H1 (cell line): ENCODE data around the gene OSTN. TPM values are rescaled to one million over a fixed set of nuclear protein-coding genes. Genes with fewer than 3 reads are reported as not detected.

Experiments used
- ASH2L ChIP-seq: fragments of 200-600, 300-600 bp; sonication (generic); IDR thresholded peaks from one replicate; pipeline ENCODE4 v1.7.1; 2017; ENCODE audit warnings: low read length
- CBX5 ChIP-seq: fragments of 300-800, 300-1000 bp; sonication (generic); IDR thresholded peaks from 2 replicates; pipeline ENCODE4 v1.7.1; 2016; ENCODE audit warnings: antibody characterized with exemption, low read length, low read depth
- CBX8 ChIP-seq: fragments of 300-800, 300-1000 bp; sonication (generic); IDR thresholded peaks from 2 replicates; pipeline ENCODE4 v1.7.1; 2016; ENCODE audit warnings: low read depth, low read length, borderline replicate concordance
- CEBPB ChIP-seq: IDR thresholded peaks from 2 replicates; pipeline ENCODE4 v1.6.1; 2012; ENCODE audit warnings: low read depth, low read length
- EP300 ChIP-seq, 2 experiments: IDR thresholded peaks; 1 replicate in 1 of 2; 2 replicates in 1 of 2; pipeline ENCODE4 v1.6.1; 2011 to 2012; ENCODE audit warnings: low read depth in 2 of 2, low read length in 2 of 2, mild to moderate bottlenecking in 2 of 2, borderline replicate concordance in 1 of 2, inconsistent platforms in 1 of 2, moderate library complexity in 1 of 2
- EZH2 ChIP-seq: fragments of 200-600 bp; sonication (generic); IDR thresholded peaks from 2 replicates; pipeline ENCODE4 v1.7.1; 2012; ENCODE audit warnings: low read depth, mild to moderate bottlenecking, moderate library complexity, low read length, inconsistent platforms; ENCODE audit not compliant: severe bottlenecking
- HDAC6 ChIP-seq: IDR thresholded peaks from one replicate; pipeline ENCODE4 v1.7.1; 2012; ENCODE audit warnings: low read depth, mild to moderate bottlenecking, inconsistent platforms, low read length, moderate library complexity
- JUN ChIP-seq: IDR thresholded peaks from 2 replicates; pipeline ENCODE4 v1.6.1; 2011; ENCODE audit warnings: low read depth, mild to moderate bottlenecking, improper control_type of control experiment, low read length
- PHF8 ChIP-seq: fragments of 200-600 bp; sonication (generic); conservative IDR thresholded peaks from 2 replicates; pipeline ENCODE4 v1.7.1; 2012; ENCODE audit warnings: low read depth, mild to moderate bottlenecking, inconsistent platforms, low read length, moderate library complexity
- POLR2A ChIP-seq, 2 experiments: IDR thresholded peaks; 1 replicate in 1 of 2; 2 replicates in 1 of 2; pipeline ENCODE4 v1.6.1; 2011; ENCODE audit warnings: low read depth in 2 of 2, low read length in 2 of 2, mild to moderate bottlenecking in 2 of 2; ENCODE audit errors: control extremely low read depth in 1 of 2
- RFX5 ChIP-seq: IDR thresholded peaks from 2 replicates; pipeline ENCODE4 v1.6.1; 2011; ENCODE audit warnings: low read depth, low read length, improper control_type of control experiment, borderline replicate concordance
- SP2 ChIP-seq: IDR thresholded peaks from 2 replicates; pipeline ENCODE4 v1.6.1; 2012; ENCODE audit warnings: mild to moderate bottlenecking, low read length, inconsistent platforms
- SUZ12 ChIP-seq: fragments of 200-600 bp; sonication (generic); IDR thresholded peaks from 2 replicates; pipeline ENCODE4 v1.6.1; 2012; ENCODE audit warnings: mild to moderate bottlenecking, inconsistent platforms, low read length, moderate library complexity, mixed read lengths
- YY1 ChIP-seq: IDR thresholded peaks from 2 replicates; pipeline ENCODE4 v1.6.1; 2011; ENCODE audit warnings: low read depth, mild to moderate bottlenecking, low read length
- polyA plus RNA-seq, 7 experiments: library from polyadenylated mRNA; depleted of rRNA in 3 of 7; stranded (reverse) in 5 of 7; unstranded in 2 of 7; fragments of >200 nt in 5 of 7; fragments of 200-250 nt in 2 of 7; gene quantifications; 1 replicate in 5 of 7; 2 replicates in 1 of 7; 4 replicates in 1 of 7; pipeline versions ENCODE4 v1.2.1 to v1.2.3, GENCODE V29; 2011 to 2013; ENCODE audit warnings: missing spikeins in 2 of 7, mixed read lengths in 2 of 7
- total RNA-seq: library from RNA; stranded (reverse); fragmentation: NEBNext Ultra II Directional; extraction: Animal tissue kit (Norgen Biotek cat#: 25700); gene quantifications from 2 replicates; pipeline ENCODE4 v1.2.1, GENCODE V29; 2021
- TF ChIP-seq, protein P1 (sequence below): IDR thresholded peaks from 2 replicates; pipeline ENCODE4 v1.6.1; 2012; ENCODE audit warnings: inconsistent platforms
- TF ChIP-seq, protein P2 (sequence below): IDR thresholded peaks from 2 replicates; pipeline ENCODE4 v1.6.1; 2012; ENCODE audit warnings: low read length, inconsistent platforms
- TF ChIP-seq, protein P3 (sequence below), 3 experiments: IDR thresholded peaks; 1 replicate in 2 of 3; 2 replicates in 1 of 3; pipeline versions ENCODE4 v1.5.1 to v1.6.1; 2011; ENCODE audit warnings: low read length in 3 of 3, mild to moderate bottlenecking in 3 of 3, inconsistent platforms in 2 of 3, low read depth in 1 of 3, moderate library complexity in 1 of 3; ENCODE audit not compliant: insufficient read depth in 1 of 3; ENCODE audit errors: control extremely low read depth in 1 of 3

OSTN gene
- total and polyA plus RNA-seq, 2 of the 8 experiments (the other 6 are each of a cell fraction or from before 2014, with no cell fraction given), result not detected

DNA sequence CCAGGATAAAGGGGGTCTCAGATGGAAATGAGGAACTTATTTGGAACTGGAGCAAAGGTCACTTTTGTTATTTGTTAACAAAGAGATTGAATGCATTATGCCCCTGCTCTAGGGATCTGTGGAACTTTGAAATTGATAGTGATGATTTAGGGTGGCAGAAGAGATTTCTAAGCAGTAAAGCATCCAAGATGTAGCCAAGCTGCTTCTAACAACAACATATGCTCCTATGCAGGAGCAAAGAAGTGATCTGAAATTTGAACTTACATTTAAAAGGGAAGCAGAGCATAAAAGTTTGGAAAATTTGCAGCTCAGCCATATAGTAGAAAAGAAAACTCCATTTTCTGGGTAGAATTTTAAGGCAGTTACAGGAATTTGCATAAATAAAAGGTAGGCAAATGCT lies 99.8 kb downstream of the OSTN start (continued):
- TF ChIP-seq, protein P1, sequence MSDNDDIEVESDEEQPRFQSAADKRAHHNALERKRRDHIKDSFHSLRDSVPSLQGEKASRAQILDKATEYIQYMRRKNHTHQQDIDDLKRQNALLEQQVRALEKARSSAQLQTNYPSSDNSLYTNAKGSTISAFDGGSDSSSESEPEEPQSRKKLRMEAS, result no peak
- no peak for TF ChIP-seq JUN
- TF ChIP-seq ASH2L, result no peak
- no peak for TF ChIP-seq CBX8
- no peak for TF ChIP-seq SUZ12
- TF ChIP-seq YY1, result no peak
- TF ChIP-seq, protein P2, sequence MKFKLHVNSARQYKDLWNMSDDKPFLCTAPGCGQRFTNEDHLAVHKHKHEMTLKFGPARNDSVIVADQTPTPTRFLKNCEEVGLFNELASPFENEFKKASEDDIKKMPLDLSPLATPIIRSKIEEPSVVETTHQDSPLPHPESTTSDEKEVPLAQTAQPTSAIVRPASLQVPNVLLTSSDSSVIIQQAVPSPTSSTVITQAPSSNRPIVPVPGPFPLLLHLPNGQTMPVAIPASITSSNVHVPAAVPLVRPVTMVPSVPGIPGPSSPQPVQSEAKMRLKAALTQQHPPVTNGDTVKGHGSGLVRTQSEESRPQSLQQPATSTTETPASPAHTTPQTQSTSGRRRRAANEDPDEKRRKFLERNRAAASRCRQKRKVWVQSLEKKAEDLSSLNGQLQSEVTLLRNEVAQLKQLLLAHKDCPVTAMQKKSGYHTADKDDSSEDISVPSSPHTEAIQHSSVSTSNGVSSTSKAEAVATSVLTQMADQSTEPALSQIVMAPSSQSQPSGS, result no peak
- no peak for TF ChIP-seq POLR2A (IDR thresholded peaks at IDR 0.05; ENCODE audit: control extremely low read depth in 1 of 2, low read depth in 2 of 2, low read length in 2 of 2)
- TF ChIP-seq PHF8, result no peak
- TF ChIP-seq EP300 (IDR thresholded peaks at IDR 0.05; ENCODE audit: borderline replicate concordance in 1 of 2, low read depth in 2 of 2, low read length in 2 of 2), result no peak
- no peak for TF ChIP-seq HDAC6
- TF ChIP-seq RFX5, result no peak
- TF ChIP-seq EZH2, result no peak
- no peak for TF ChIP-seq SP2
- TF ChIP-seq CBX5, result no peak
- no peak for TF ChIP-seq CEBPB
- TF ChIP-seq, protein P3, sequence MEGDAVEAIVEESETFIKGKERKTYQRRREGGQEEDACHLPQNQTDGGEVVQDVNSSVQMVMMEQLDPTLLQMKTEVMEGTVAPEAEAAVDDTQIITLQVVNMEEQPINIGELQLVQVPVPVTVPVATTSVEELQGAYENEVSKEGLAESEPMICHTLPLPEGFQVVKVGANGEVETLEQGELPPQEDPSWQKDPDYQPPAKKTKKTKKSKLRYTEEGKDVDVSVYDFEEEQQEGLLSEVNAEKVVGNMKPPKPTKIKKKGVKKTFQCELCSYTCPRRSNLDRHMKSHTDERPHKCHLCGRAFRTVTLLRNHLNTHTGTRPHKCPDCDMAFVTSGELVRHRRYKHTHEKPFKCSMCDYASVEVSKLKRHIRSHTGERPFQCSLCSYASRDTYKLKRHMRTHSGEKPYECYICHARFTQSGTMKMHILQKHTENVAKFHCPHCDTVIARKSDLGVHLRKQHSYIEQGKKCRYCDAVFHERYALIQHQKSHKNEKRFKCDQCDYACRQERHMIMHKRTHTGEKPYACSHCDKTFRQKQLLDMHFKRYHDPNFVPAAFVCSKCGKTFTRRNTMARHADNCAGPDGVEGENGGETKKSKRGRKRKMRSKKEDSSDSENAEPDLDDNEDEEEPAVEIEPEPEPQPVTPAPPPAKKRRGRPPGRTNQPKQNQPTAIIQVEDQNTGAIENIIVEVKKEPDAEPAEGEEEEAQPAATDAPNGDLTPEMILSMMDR (IDR thresholded peaks at IDR 0.05; ENCODE audit: control extremely low read depth in 1 of 3, insufficient read depth in 1 of 3, low read depth in 1 of 3, low read length in 3 of 3), result no peak
